OCI-LY3 (cell line): ENCODE results near the gene ANKS1B.

Experiments used
- H2AFZ ChIP-seq: fragments of 200-600, 300-600 bp; shearing (Covaris generic); 2 replicates; pipeline ENCODE4 v1.6.0; 2014; ENCODE audit warnings: antibody characterized with exemption, low read depth, low read length
- H3K27ac ChIP-seq: fragments of 200-600, 300-600 bp; sonication (generic); 2 replicates; pipeline ENCODE4 v1.5.1; 2014; ENCODE audit warnings: mild to moderate bottlenecking, low read length, moderate library complexity, mixed read lengths
- H3K27me3 ChIP-seq: fragments of 200-600, 300-600 bp; sonication (generic); 2 replicates; pipeline ENCODE4 v1.6.1; 2014; ENCODE audit warnings: low read depth, low read length, mixed read lengths
- H3K36me3 ChIP-seq: fragments of 200-600, 300-600 bp; sonication (generic); replicated peaks from 2 replicates; pipeline ENCODE3; 2014; ENCODE audit warnings: low read depth, low read length, mixed read lengths
- H3K4me1 ChIP-seq: fragments of 300-600, 200-600 bp; sonication (generic); 2 replicates; pipeline ENCODE4 v1.6.1; 2014; ENCODE audit warnings: low read length, mixed read lengths
- H3K4me2 ChIP-seq: fragments of 200-600, 300-600 bp; sonication (generic); 2 replicates; pipeline ENCODE4 v1.6.1; 2014; ENCODE audit warnings: low read length, mixed read lengths
- H3K4me3 ChIP-seq: fragments of 300-600, 200-600 bp; sonication (generic); 2 replicates; pipeline ENCODE4 v1.5.1; 2014; ENCODE audit warnings: antibody characterized with exemption, mild to moderate bottlenecking, low read length, moderate library complexity
- H3K79me2 ChIP-seq: fragments of 300-600, 200-600 bp; shearing (Covaris generic); 2 replicates; pipeline ENCODE4 v1.6.1; 2014; ENCODE audit warnings: mild to moderate bottlenecking, low read length, mixed read lengths
- H3K9ac ChIP-seq: fragments of 300-600, 200-600 bp; shearing (Covaris generic); 2 replicates; pipeline ENCODE4 v1.6.0; 2014; ENCODE audit warnings: mild to moderate bottlenecking, low read length, moderate library complexity
- H3K9me3 ChIP-seq: fragments of 200-600, 300-600 bp; shearing (Covaris generic); 2 replicates; pipeline ENCODE4 v1.6.1; 2014; ENCODE audit warnings: low read length, mixed read lengths; ENCODE audit not compliant: insufficient read depth
- H4K20me1 ChIP-seq: fragments of 200-600, 300-600 bp; sonication (generic); 2 replicates; pipeline ENCODE4 v1.6.1; 2016; ENCODE audit warnings: low read length, mixed read lengths; ENCODE audit not compliant: insufficient read depth
- CTCF ChIP-seq: fragments of 200-600, 300-600 bp; sonication (generic); IDR thresholded peaks from 2 replicates; pipeline ENCODE4 v1.5.1; 2014; ENCODE audit warnings: antibody characterized with exemption, low read length, low read depth
- EZH2phosphoT487 ChIP-seq: fragments of 200-600 bp; shearing (Covaris generic); IDR thresholded peaks from 2 replicates; pipeline ENCODE4 v1.6.1; 2018; ENCODE audit warnings: antibody characterized with exemption, mixed run types, low read depth

The ANKS1B gene

GRCh38 chr12:99658671-99659349, 325.9 kb downstream of the ANKS1B start:
- no peak overlapping the region for H3K4me3 ChIP-seq
- H3K9ac ChIP-seq, result no peak overlapping the region
- no peaks in the 10 kb centered on the region for H4K20me1 ChIP-seq
- peaks cover 15% of the 10 kb centered on the region for H3K4me1 ChIP-seq
- no peak overlapping the region for H2AFZ ChIP-seq
- no peaks in the 10 kb centered on the region for H3K36me3 ChIP-seq
- H3K4me2 ChIP-seq, result no peak overlapping the region
- TF ChIP-seq EZH2phosphoT487 (no peak), CTCF (peak; percentile 64)
- H3K27me3 ChIP-seq, result no peaks in the 10 kb centered on the region
- H3K79me2 ChIP-seq, result no peaks in the 10 kb centered on the region
- H3K9me3 ChIP-seq, result no peaks in the 10 kb centered on the region
- H3K27ac ChIP-seq, result no peak overlapping the region

GRCh38 chr12:99649551-99649950, 335.2 kb downstream of the ANKS1B start:
- Histone ChIP-seq H3K4me1 (peaks cover 11% of the 10 kb centered on the region), H2AFZ (no peak overlapping the region), H3K27ac (no peak overlapping the region), H3K4me3 (no peak overlapping the region), H4K20me1 (no peaks in the 10 kb centered on the region), H3K9me3 (no peaks in the 10 kb centered on the region), H3K79me2 (no peaks in the 10 kb centered on the region), H3K9ac (no peak overlapping the region), H3K4me2 (no peak overlapping the region), H3K36me3 (no peaks in the 10 kb centered on the region), H3K27me3 (no peaks in the 10 kb centered on the region)
- TF ChIP-seq CTCF (peak; percentile 24; the same call in 1 of the 2 replicates), EZH2phosphoT487 (no peak)

- Histone ChIP-seq H3K4me2 (no peak overlapping the region), H4K20me1 (no peaks in the 10 kb centered on the region), H3K27me3 (no peaks in the 10 kb centered on the region), H3K9ac (no peak overlapping the region), H2AFZ (no peak overlapping the region), H3K4me1 (peaks cover 7% of the 10 kb centered on the region), H3K4me3 (no peak overlapping the region), H3K27ac (no peak overlapping the region), H3K9me3 (no peaks in the 10 kb centered on the region), H3K36me3 (no peaks in the 10 kb centered on the region), H3K79me2 (no peaks in the 10 kb centered on the region)
- TF ChIP-seq CTCF (no peak), EZH2phosphoT487 (no peak)
These were observed 336.6 kb downstream of the ANKS1B start for GRCh38 chr12:99648183-99648582.

- peaks cover 7% of the 10 kb centered on the region for H3K4me1 ChIP-seq
- no peak within 1 kb of the TSS for H2AFZ ChIP-seq
- no peaks in the 10 kb centered on the region for H3K79me2 ChIP-seq
- H3K27ac ChIP-seq, result no peak within 1 kb of the TSS
- no peaks in the 10 kb centered on the region for H3K27me3 ChIP-seq
- no peaks in the 10 kb centered on the region for H3K36me3 ChIP-seq
- no peak within 1 kb of the TSS for H3K4me3 ChIP-seq
- TF ChIP-seq EZH2phosphoT487 (no peak), CTCF (no peak)
- no peaks in the 10 kb centered on the region for H4K20me1 ChIP-seq
- H3K4me2 ChIP-seq, result no peak within 1 kb of the TSS
- H3K9me3 ChIP-seq, result no peaks in the 10 kb centered on the region
- H3K9ac ChIP-seq, result no peak within 1 kb of the TSS
These were observed 337.3 kb downstream of the ANKS1B start, which contains the start of gene GARIN6 for GRCh38 chr12:99647453-99647852. TSS of gene GARIN6 (plus strand) at chr12:99647753. CDS start at chr12:99648175, 422 bp downstream.
